ENCODE data around the gene NTF3.

The NTF3 gene

DNA sequence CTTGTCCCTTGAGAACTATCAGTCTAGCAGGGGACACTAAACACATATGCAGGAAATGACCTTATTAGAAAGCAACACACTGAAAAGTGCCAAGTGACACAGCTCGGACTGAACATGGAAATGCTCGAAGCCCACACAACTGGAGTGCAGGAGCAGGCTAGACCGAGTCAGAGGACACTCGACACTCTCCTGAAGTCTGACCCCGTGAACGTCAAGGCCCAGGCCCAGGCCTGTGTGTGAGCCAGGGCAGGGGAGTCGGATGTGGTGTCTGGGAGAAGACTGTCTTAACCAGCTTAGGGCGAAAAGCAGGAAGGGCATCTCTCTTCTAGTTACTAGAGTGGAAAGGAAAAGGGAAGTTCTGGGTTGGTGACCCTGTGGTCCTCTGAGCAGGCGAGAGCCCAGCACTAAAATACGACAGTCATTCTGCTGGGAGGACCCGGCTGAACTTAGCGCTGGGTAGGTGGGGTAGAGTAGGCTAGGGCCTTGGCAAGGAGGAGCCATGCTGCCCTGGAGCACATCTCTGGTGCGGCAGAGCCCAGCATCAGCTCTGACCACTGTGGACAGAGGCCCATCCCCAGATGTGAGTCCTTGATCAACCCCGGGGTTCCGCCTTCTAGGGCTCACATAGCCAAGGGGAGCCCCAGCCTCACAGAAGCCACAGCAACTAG, 93.0 kb downstream of the NTF3 start (continued):
- TF ChIP-seq ZNF398 (tag by site-specific recombination; IDR thresholded peaks at IDR 0.05): no peak

- no peak overlapping the region for H3K4me3 ChIP-seq (ENCODE audit: low read depth, low read length)
- POLR2A ChIA-PET: no interaction called here
Measured at GRCh38 chr12:5525783-5526367, 94.0 kb downstream of the NTF3 start.

More at GRCh38 chr12:5525783-5526367, 94.0 kb downstream of the NTF3 start:
- CTCF ChIA-PET: interaction anchor here (0.6 to 1.5 kb wide), 3 partner anchors 15 to 462 kb away, joined by 3 to 5 read pairs (median 3); no protein-coding TSS in a partner anchor
- Histone ChIP-seq H3K9me3 (ENCODE audit: control insufficient read depth, insufficient read depth, low read depth, low read length) (no peaks in the 10 kb centered on the region), H3K36me3 (ENCODE audit: control insufficient read depth in 2 of 2, insufficient read depth in 1 of 2, low read length in 2 of 2) (no peaks in the 10 kb centered on the region), H3K27ac (ENCODE audit: extremely low read depth, low read depth, low read length) (no peak overlapping the region), H3K4me1 (ENCODE audit: control insufficient read depth, insufficient read depth, low read length) (no peaks in the 10 kb centered on the region)
- no peak for TF ChIP-seq REPIN1 (tag by site-specific recombination; IDR thresholded peaks at IDR 0.05; ENCODE audit: low read depth)
- no peak for TF ChIP-seq ZBTB10 (tag by site-specific recombination; IDR thresholded peaks at IDR 0.05)
- no peak for TF ChIP-seq GLI4 (tag by site-specific recombination; IDR thresholded peaks at IDR 0.05)
- no peak for TF ChIP-seq ZNF529 (tag by site-specific recombination; IDR thresholded peaks at IDR 0.05; ENCODE audit: insufficient replicate concordance)
- TF ChIP-seq ZBTB48 (tag by site-specific recombination; IDR thresholded peaks at IDR 0.05): no peak
- no peak for TF ChIP-seq HOXC10 (CRISPR knock-in tag; IDR thresholded peaks at IDR 0.05)
- TF ChIP-seq, protein P1, sequence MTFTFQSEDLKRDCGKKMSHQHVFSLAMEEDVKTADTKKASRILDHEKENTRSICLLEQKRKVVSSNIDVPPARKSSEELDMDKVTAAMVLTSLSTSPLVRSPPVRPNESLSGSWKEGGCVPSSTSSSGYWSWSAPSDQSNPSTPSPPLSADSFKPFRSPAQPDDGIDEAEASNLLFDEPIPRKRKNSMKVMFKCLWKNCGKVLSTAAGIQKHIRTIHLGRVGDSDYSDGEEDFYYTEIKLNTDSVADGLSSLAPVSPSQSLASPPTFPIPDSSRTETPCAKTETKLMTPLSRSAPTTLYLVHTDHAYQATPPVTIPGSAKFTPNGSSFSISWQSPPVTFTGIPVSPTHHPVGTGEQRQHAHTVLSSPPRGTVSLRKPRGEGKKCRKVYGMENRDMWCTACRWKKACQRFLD (tag by site-specific recombination; IDR thresholded peaks at IDR 0.05): no peak
- TF ChIP-seq, protein P2, sequence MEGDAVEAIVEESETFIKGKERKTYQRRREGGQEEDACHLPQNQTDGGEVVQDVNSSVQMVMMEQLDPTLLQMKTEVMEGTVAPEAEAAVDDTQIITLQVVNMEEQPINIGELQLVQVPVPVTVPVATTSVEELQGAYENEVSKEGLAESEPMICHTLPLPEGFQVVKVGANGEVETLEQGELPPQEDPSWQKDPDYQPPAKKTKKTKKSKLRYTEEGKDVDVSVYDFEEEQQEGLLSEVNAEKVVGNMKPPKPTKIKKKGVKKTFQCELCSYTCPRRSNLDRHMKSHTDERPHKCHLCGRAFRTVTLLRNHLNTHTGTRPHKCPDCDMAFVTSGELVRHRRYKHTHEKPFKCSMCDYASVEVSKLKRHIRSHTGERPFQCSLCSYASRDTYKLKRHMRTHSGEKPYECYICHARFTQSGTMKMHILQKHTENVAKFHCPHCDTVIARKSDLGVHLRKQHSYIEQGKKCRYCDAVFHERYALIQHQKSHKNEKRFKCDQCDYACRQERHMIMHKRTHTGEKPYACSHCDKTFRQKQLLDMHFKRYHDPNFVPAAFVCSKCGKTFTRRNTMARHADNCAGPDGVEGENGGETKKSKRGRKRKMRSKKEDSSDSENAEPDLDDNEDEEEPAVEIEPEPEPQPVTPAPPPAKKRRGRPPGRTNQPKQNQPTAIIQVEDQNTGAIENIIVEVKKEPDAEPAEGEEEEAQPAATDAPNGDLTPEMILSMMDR (tag by site-specific recombination; IDR thresholded peaks at IDR 0.05): no peak
- TF ChIP-seq PRDM6 (tag by site-specific recombination; IDR thresholded peaks at IDR 0.05): no peak
- TF ChIP-seq OVOL3 (tag by site-specific recombination; IDR thresholded peaks at IDR 0.05): no peak
- no peak for TF ChIP-seq INSM2 (tag by site-specific recombination; IDR thresholded peaks at IDR 0.05)
- TF ChIP-seq ZNF677 (tag by site-specific recombination; IDR thresholded peaks at IDR 0.05): no peak
